WTC11 (cell line): ENCODE results near the gene GPR156. TPM values are rescaled to one million over a fixed set of nuclear protein-coding genes. Genes with fewer than 3 reads are reported as not detected.

Experiments used
- ATAC-seq: fragments of 200-7000 bp; cut with Tn5 transposase; 2 replicates; pipeline ENCODE4 v1.10.0; 2021; ENCODE audit warnings: mild to moderate bottlenecking, moderate library complexity
- CTCF ChIA-PET: fragments of 300-600 bp; sonication (Branson Sonifier 250); formaldehyde crosslinking; loops from one replicate; lab custom pipeline; 2021; ENCODE audit warnings: antibody characterized with exemption; lab: Charles Lee
- POLR2A ChIA-PET: fragments of 350-600 bp; sonication (Branson Sonifier 250); formaldehyde crosslinking; loops from one replicate; lab custom pipeline; 2021; ENCODE audit warnings: antibody characterized with exemption; lab: Charles Lee
- DNase-seq: peaks from one replicate; pipeline ENCODE4 v3.0.0; 2021; ENCODE audit warnings: low spot score
- H3K27ac Mint-ChIP-seq: 2 replicates; pipeline ENCODE4 v1.8.0; 2021; ENCODE audit warnings: mixed read lengths
- H3K27me3 Mint-ChIP-seq: 2 replicates; pipeline ENCODE4 v1.8.0; 2021; ENCODE audit warnings: low read depth, mild to moderate bottlenecking, moderate library complexity, mixed read lengths
- H3K36me3 Mint-ChIP-seq: 2 replicates; pipeline ENCODE4 v1.8.0; 2021; ENCODE audit warnings: mixed read lengths
- H3K4me1 Mint-ChIP-seq: 2 replicates; pipeline ENCODE4 v1.8.0; 2022; ENCODE audit warnings: mixed read lengths
- H3K4me3 Mint-ChIP-seq: 2 replicates; pipeline ENCODE4 v1.8.0; 2021; ENCODE audit warnings: mild to moderate bottlenecking, moderate library complexity, mixed read lengths
- H3K9me3 Mint-ChIP-seq: 2 replicates; pipeline ENCODE4 v1.8.0; 2021; ENCODE audit warnings: mixed read lengths
- AFF4 ChIP-seq: sonication (generic); formaldehyde crosslinking; IDR thresholded peaks from 2 replicates; pipeline ENCODE4 v1.8.1; 2023; ENCODE audit warnings: mild to moderate bottlenecking, missing genetic modification reagents, borderline replicate concordance
- ATF1 ChIP-seq: sonication (generic); formaldehyde crosslinking; IDR thresholded peaks from 2 replicates; pipeline ENCODE4 v1.8.1; 2023; ENCODE audit warnings: mild to moderate bottlenecking, moderate library complexity, missing genetic modification reagents
- E2F4 ChIP-seq: sonication (generic); formaldehyde crosslinking; IDR thresholded peaks from 2 replicates; pipeline ENCODE4 v1.8.1; 2022; ENCODE audit warnings: low read depth, mild to moderate bottlenecking, moderate library complexity, missing genetic modification reagents, borderline replicate concordance
- ELF4 ChIP-seq: sonication (generic); formaldehyde crosslinking; IDR thresholded peaks from 2 replicates; pipeline ENCODE4 v1.8.1; 2022; ENCODE audit warnings: low read depth, mild to moderate bottlenecking, moderate library complexity, missing genetic modification reagents
- ETV6 ChIP-seq: sonication (generic); formaldehyde crosslinking; IDR thresholded peaks from 2 replicates; pipeline ENCODE4 v1.8.1; 2022; ENCODE audit warnings: mild to moderate bottlenecking, missing genetic modification reagents
- GABPB1 ChIP-seq: sonication (generic); formaldehyde crosslinking; IDR thresholded peaks from 2 replicates; pipeline ENCODE4 v1.8.1; 2023; ENCODE audit warnings: mild to moderate bottlenecking, missing genetic modification reagents
- IRF1 ChIP-seq: sonication (generic); formaldehyde crosslinking; IDR thresholded peaks from 2 replicates; pipeline ENCODE4 v1.8.0; 2023; ENCODE audit warnings: missing genetic modification reagents
- JAZF1 ChIP-seq: fragments of 250-450 bp; sonication (Bioruptor Pico); IDR thresholded peaks from 2 replicates; pipeline ENCODE4 v1.9.0; 2021; ENCODE audit warnings: moderate library complexity, mild to moderate bottlenecking, inconsistent platforms
- KAT7 ChIP-seq: sonication (generic); formaldehyde crosslinking; IDR thresholded peaks from 2 replicates; pipeline ENCODE4 v1.8.1; 2023; ENCODE audit warnings: missing genetic modification reagents, mild to moderate bottlenecking, borderline replicate concordance
- MYBL2 ChIP-seq: sonication (generic); formaldehyde crosslinking; IDR thresholded peaks from 2 replicates; pipeline ENCODE4 v1.8.1; 2023; ENCODE audit warnings: mild to moderate bottlenecking, moderate library complexity, missing genetic modification reagents
- NR1H2 ChIP-seq: sonication (generic); formaldehyde crosslinking; IDR thresholded peaks from 2 replicates; pipeline ENCODE4 v1.9.0; 2021; ENCODE audit warnings: mild to moderate bottlenecking, moderate library complexity, missing genetic modification reagents
- OVOL2 ChIP-seq: fragments of 250-450 bp; sonication (Bioruptor Pico); IDR thresholded peaks from 2 replicates; pipeline ENCODE4 v1.9.0; 2021; ENCODE audit warnings: mild to moderate bottlenecking, borderline replicate concordance
- RORB ChIP-seq: fragments of 250-450 bp; sonication (Bioruptor Pico); IDR thresholded peaks from 2 replicates; pipeline ENCODE4 v1.9.0; 2021; ENCODE audit warnings: mild to moderate bottlenecking
- SMAD3 ChIP-seq: sonication (generic); formaldehyde crosslinking; IDR thresholded peaks from 2 replicates; pipeline ENCODE4 v1.8.0; 2022; ENCODE audit warnings: missing genetic modification reagents, mild to moderate bottlenecking, borderline replicate concordance
- TP53 ChIP-seq: sonication (generic); formaldehyde crosslinking; IDR thresholded peaks from 2 replicates; pipeline ENCODE4 v1.8.1; 2023; ENCODE audit warnings: mild to moderate bottlenecking, missing genetic modification reagents
- ZBTB43 ChIP-seq: sonication (generic); formaldehyde crosslinking; IDR thresholded peaks from 2 replicates; pipeline ENCODE4 v1.8.1; 2023; ENCODE audit warnings: mild to moderate bottlenecking, missing genetic modification reagents
- ZNF121 ChIP-seq: sonication (generic); formaldehyde crosslinking; IDR thresholded peaks from 2 replicates; pipeline ENCODE4 v1.8.0; 2023; ENCODE audit warnings: missing genetic modification reagents
- ZNF138 ChIP-seq: sonication (generic); formaldehyde crosslinking; conservative IDR thresholded peaks from 2 replicates; pipeline ENCODE4 v1.8.1; 2022; ENCODE audit warnings: mild to moderate bottlenecking, moderate library complexity, missing genetic modification reagents
- ZNF219 ChIP-seq: sonication (generic); formaldehyde crosslinking; IDR thresholded peaks from 2 replicates; pipeline ENCODE4 v1.8.0; 2023; ENCODE audit warnings: missing genetic modification reagents, mild to moderate bottlenecking, borderline replicate concordance
- ZNF416 ChIP-seq: fragments of 250-450 bp; sonication (Bioruptor Pico); IDR thresholded peaks from 2 replicates; pipeline ENCODE4 v1.9.0; 2021; ENCODE audit warnings: mild to moderate bottlenecking, inconsistent platforms
- total RNA-seq: library from RNA; stranded (reverse); gene quantifications from 3 replicates; pipeline ENCODE4 v1.2.3, GENCODE V29; 2021

Gene GPR156
- total RNA-seq, 1 experiment from 2014 or later = 0.72 TPM

- ChIA-PET POLR2A (no interaction called here), CTCF (no interaction called here)
- H3K4me1 Mint-ChIP-seq = 0 out of 2 replicates have a peak, but pooled peaks cover 2% of the 10 kb centered on the region
- H3K27ac Mint-ChIP-seq = no peak overlapping the region
- no peak for DNase-seq
- no peak overlapping the region for H3K4me3 Mint-ChIP-seq
- no peaks in the 10 kb centered on the region for H3K36me3 Mint-ChIP-seq
- TF ChIP-seq TP53 (no peak), ETV6 (no peak), GABPB1 (CRISPR knock-in tag) (no peak), AFF4 (CRISPR knock-in tag) (no peak), KAT7 (CRISPR knock-in tag) (no peak), E2F4 (CRISPR knock-in tag) (no peak)
- TF ChIP-seq, all 79 proteins: peak for 0
- no peaks in the 10 kb centered on the region for H3K27me3 Mint-ChIP-seq
- H3K9me3 Mint-ChIP-seq = no peaks in the 10 kb centered on the region
- no peak for ATAC-seq
Observed at GRCh38 chr3:120163026-120163425, 122.0 kb downstream of the GPR156 start.

- H3K9me3 Mint-ChIP-seq = no peaks in the 10 kb centered on the region
- TF ChIP-seq ZNF121 (CRISPR knock-in tag) (no peak), ZNF138 (no peak), OVOL2 (CRISPR knock-in tag) (no peak), RORB (CRISPR knock-in tag) (no peak), ZNF219 (CRISPR knock-in tag) (no peak), NR1H2 (CRISPR knock-in tag) (no peak), ZNF416 (CRISPR knock-in tag) (no peak), ELF4 (CRISPR knock-in tag) (no peak), ATF1 (CRISPR knock-in tag) (no peak), ZBTB43 (CRISPR knock-in tag) (no peak), JAZF1 (CRISPR knock-in tag) (no peak), MYBL2 (CRISPR knock-in tag) (no peak), SMAD3 (no peak), IRF1 (CRISPR knock-in tag) (no peak)
- POLR2A ChIA-PET = no interaction called here
Observed at GRCh38 chr3:120162400-120162799, 122.6 kb downstream of the GPR156 start.

More at GRCh38 chr3:120162400-120162799, 122.6 kb downstream of the GPR156 start:
- H3K27ac Mint-ChIP-seq = no peak overlapping the region
- no peaks in the 10 kb centered on the region for H3K27me3 Mint-ChIP-seq
- H3K36me3 Mint-ChIP-seq = no peaks in the 10 kb centered on the region
- no peak overlapping the region for H3K4me3 Mint-ChIP-seq
- no peak for ATAC-seq
- CTCF ChIA-PET = no interaction called here
- DNase-seq = no peak
- 0 out of 2 replicates have a peak, but pooled peaks cover 2% of the 10 kb centered on the region for H3K4me1 Mint-ChIP-seq
